ENCODE data around the gene SLC35G6.
"Not testable (repeated sequence)": the region's sequence is repeated elsewhere in the genome, so short reads cannot be mapped to it uniquely, and the experiment has no call there.

Gene SLC35G6

GRCh38 chr17:7481275-7481674 is at the start of gene SLC35G6:
SLC35G6 (plus strand) TSS chr17:7481446; CDS start chr17:7481517, 71 bp downstream.
- DNase-seq, result not testable (repeated sequence)

GRCh38 chr17:7432296-7432695 is 49.0 kb upstream of the SLC35G6 start:
- no peak for DNase-seq

GRCh38 chr17:7435676-7436555 is 45.3 kb upstream of the SLC35G6 start:
- DNase-seq, result no peak

GRCh38 chr17:7436556-7437368 is 44.5 kb upstream of the SLC35G6 start:
- DNase-seq, result no peak

GRCh38 chr17:7437369-7437863 is 43.8 kb upstream of the SLC35G6 start:
- no peak for DNase-seq

- DNase-seq, result no peak
These were observed 43.2 kb upstream of the SLC35G6 start for GRCh38 chr17:7437950-7438614.

- no peak for DNase-seq
These were observed 42.4 kb upstream of the SLC35G6 start for GRCh38 chr17:7438656-7439460.

GRCh38 chr17:7439462-7440112 is 41.7 kb upstream of the SLC35G6 start, which contains the start of gene FGF11:
FGF11 (plus strand) TSS chr17:7439512; CDS start chr17:7439621, 109 bp downstream.
- DNase-seq, result no peak

GRCh38 chr17:7440113-7440833 is 41.0 kb upstream of the SLC35G6 start:
- no peak for DNase-seq

- no peak for DNase-seq
These were observed 40.4 kb upstream of the SLC35G6 start for GRCh38 chr17:7440834-7441195.

GRCh38 chr17:7441266-7441665 is 40.0 kb upstream of the SLC35G6 start:
- DNase-seq, result no peak

GRCh38 chr17:7442142-7442541 is 39.1 kb upstream of the SLC35G6 start:
- DNase-seq, result no peak

GRCh38 chr17:7443499-7444485 is 37.5 kb upstream of the SLC35G6 start:
- DNase-seq, result no peak

- DNase-seq, result no peak
These were observed 36.3 kb upstream of the SLC35G6 start, which contains the start of gene CHRNB1 for GRCh38 chr17:7444682-7445618. CHRNB1 (plus strand) TSS chr17:7445061; CDS start chr17:7445128, 67 bp downstream.

GRCh38 chr17:7445619-7445968 is 35.7 kb upstream of the SLC35G6 start:
- no peak for DNase-seq

- no peak for DNase-seq
These were observed 32.8 kb upstream of the SLC35G6 start for GRCh38 chr17:7448461-7448860.

- DNase-seq, result no peak
These were observed 21.2 kb upstream of the SLC35G6 start for GRCh38 chr17:7459961-7460545.

Measured in SIG-M5 (cell line).